GM03348 (cell line): ENCODE measurements around the gene BMP5.

Source experiments
- DNase-seq: peaks from one replicate; pipeline ENCODE4 v3.0.0; 2012; ENCODE audit warnings: low spot score

BMP5 gene

GRCh38 chr6:55708711-55709110 is 166.7 kb downstream of the BMP5 start:
- no peak for DNase-seq

GRCh38 chr6:55705451-55706440 is 169.6 kb downstream of the BMP5 start:
- no peak for DNase-seq

- DNase-seq: no peak
Observed at GRCh38 chr6:55704421-55704820, 171.0 kb downstream of the BMP5 start.
